HepG2 (cell line): Measurements from ENCODE around the gene PGAP3. TPM values are rescaled to one million over a fixed set of nuclear protein-coding genes. Genes with fewer than 3 reads are reported as not detected.

Experiments used
- ATAC-seq: fragments of 200-7000 bp; cut with Tn5 transposase; 3 replicates; pipeline ENCODE4 v1.9.1; 2020; ENCODE audit warnings: mild to moderate bottlenecking, moderate library complexity
- BruUV-seq: library from RNA; stranded (reverse); fragments of 400-500 nt; replicated peaks from 2 replicates; lab custom pipeline; 2021; lab: Mats Ljungman, UMichigan
- CTCF ChIA-PET: fragments of 300-600 bp; formaldehyde crosslinking; extraction: SDS; loops from one replicate; lab custom pipeline; 2021; ENCODE audit warnings: low total read pairs, inconsistent platforms, low intra/inter-chr PET ratio; lab: Yijun Ruan, JAX
- POLR2A ChIA-PET: fragments of 350-600 bp; sonication (Branson Sonifier 250); formaldehyde crosslinking; loops from one replicate; lab custom pipeline; 2020; ENCODE audit warnings: antibody characterized with exemption, inconsistent platforms; lab: Yijun Ruan, JAX
- DNase-seq: peaks from one replicate; pipeline ENCODE4 v3.0.0-alpha.2; 2015; ENCODE audit warnings: low spot score
- FAIRE-seq: peaks from 3 replicates; lab custom pipeline; 2011; peaks lifted over from hg19 to GRCh38; lab: Jason Lieb, UNC
- H2AFZ ChIP-seq: one replicate; pipeline ENCODE4 v1.6.1; 2011; ENCODE audit warnings: low read length, inconsistent platforms
- H3K27ac ChIP-seq: fragments of 300-600 bp; 3 replicates; pipeline ENCODE4 v1.8.0; 2011; ENCODE audit warnings: mixed run types, mild to moderate bottlenecking, mixed read lengths, low read length, inconsistent platforms; ENCODE audit not compliant: insufficient read depth; ENCODE audit errors: extremely low read length
- H3K27me3 ChIP-seq, 2 experiments: fragments of 200-600 bp in 1 of 2; 2 replicates in 1 of 2; 3 replicates in 1 of 2; pipeline versions ENCODE4 v1.6.0 to v1.8.0; 2011; ENCODE audit warnings: low read length in 2 of 2, mild to moderate bottlenecking in 2 of 2, moderate library complexity in 2 of 2, inconsistent platforms in 1 of 2; ENCODE audit not compliant: insufficient read depth in 2 of 2, control insufficient read depth in 1 of 2
- H3K36me3 ChIP-seq, 2 experiments: fragments of 200-600 bp in 1 of 2; replicated peaks in 1 of 2; 2 replicates in 1 of 2; 3 replicates in 1 of 2; pipeline versions ENCODE4 v1.5.1 to v1.8.0; 2011; ENCODE audit warnings: low read length in 2 of 2, inconsistent platforms in 1 of 2; ENCODE audit not compliant: insufficient read depth in 2 of 2, control insufficient read depth in 1 of 2
- H3K4me1 ChIP-seq: 2 replicates; pipeline ENCODE4 v1.5.1; 2012; ENCODE audit warnings: low read length, inconsistent platforms; ENCODE audit not compliant: insufficient read depth
- H3K4me2 ChIP-seq: 2 replicates; pipeline ENCODE4 v1.6.0; 2011; ENCODE audit warnings: low read depth, low read length, inconsistent platforms
- H3K4me3 ChIP-seq, 3 experiments: fragments of 200-600 bp in 1 of 3; sonication (generic), shearing (Covaris generic) in 1 of 3; replicated peaks in 1 of 3; 2 replicates each; pipeline ENCODE4 v1.5.1; 2011 to 2016; ENCODE audit warnings: low read length in 3 of 3, inconsistent platforms in 2 of 3, low read depth in 2 of 3, mild to moderate bottlenecking in 2 of 3, control low read depth in 1 of 3, mixed read lengths in 1 of 3; ENCODE audit not compliant: insufficient read depth in 1 of 3
- H3K79me2 ChIP-seq: one replicate; pipeline ENCODE4 v1.6.1; 2011; ENCODE audit warnings: low read length, inconsistent platforms; ENCODE audit not compliant: insufficient read depth
- H3K9ac ChIP-seq: 2 replicates; pipeline ENCODE4 v1.6.0; 2011; ENCODE audit warnings: mild to moderate bottlenecking, low read depth, low read length, inconsistent platforms; ENCODE audit not compliant: insufficient read depth
- H3K9me3 ChIP-seq: 2 replicates; pipeline ENCODE4 v1.5.1; 2012; ENCODE audit warnings: mild to moderate bottlenecking, low read length
- H4K20me1 ChIP-seq: 2 replicates; pipeline ENCODE4 v1.6.0; 2011; ENCODE audit warnings: inconsistent platforms, mild to moderate bottlenecking, low read length, moderate library complexity; ENCODE audit not compliant: insufficient read depth
- ARNT2 ChIP-seq: sonication (generic); formaldehyde crosslinking; IDR thresholded peaks from 2 replicates; pipeline ENCODE4 v1.8.0; 2022; ENCODE audit warnings: mild to moderate bottlenecking, low read depth, missing genetic modification reagents, moderate library complexity
- ATF2 ChIP-seq: sonication (generic); formaldehyde crosslinking; IDR thresholded peaks from 2 replicates; pipeline ENCODE4 v1.4.0; 2020; ENCODE audit warnings: missing genetic modification reagents
- FUBP1 ChIP-seq: sonication (generic); formaldehyde crosslinking; IDR thresholded peaks from 2 replicates; pipeline ENCODE4 v1.5.1; 2020; ENCODE audit warnings: missing genetic modification reagents, mild to moderate bottlenecking, borderline replicate concordance
- LBX2 ChIP-seq: sonication (generic); formaldehyde crosslinking; IDR thresholded peaks from 2 replicates; pipeline ENCODE4 v1.5.0; 2020; ENCODE audit warnings: missing genetic modification reagents, mild to moderate bottlenecking, borderline replicate concordance
- USF2 ChIP-seq, 2 experiments: sonication (generic) in 1 of 2; formaldehyde crosslinking in 1 of 2; IDR thresholded peaks; 2 replicates each; pipeline versions ENCODE4 v1.5.1 to v1.6.1; 2011 to 2020; ENCODE audit warnings: borderline replicate concordance in 1 of 2, low read depth in 1 of 2, low read length in 1 of 2, mild to moderate bottlenecking in 1 of 2, missing genetic modification reagents in 1 of 2, moderate library complexity in 1 of 2
- ZIK1 ChIP-seq: sonication (generic); formaldehyde crosslinking; IDR thresholded peaks from 2 replicates; pipeline ENCODE4 v1.5.0; 2020; ENCODE audit warnings: mild to moderate bottlenecking, low read depth, missing genetic modification reagents, borderline replicate concordance
- ZNF572 ChIP-seq: sonication (generic); formaldehyde crosslinking; IDR thresholded peaks from 2 replicates; pipeline ENCODE4 v1.5.1; 2020; ENCODE audit warnings: mild to moderate bottlenecking, missing genetic modification reagents
- ZNF704 ChIP-seq: sonication (generic); formaldehyde crosslinking; IDR thresholded peaks from 2 replicates; pipeline ENCODE4 v1.8.1; 2023; ENCODE audit warnings: mild to moderate bottlenecking, inconsistent platforms, moderate library complexity, missing genetic modification reagents, borderline replicate concordance
- ZNF776 ChIP-seq: sonication (generic); formaldehyde crosslinking; IDR thresholded peaks from 2 replicates; pipeline ENCODE4 v1.4.0; 2020; ENCODE audit warnings: mild to moderate bottlenecking, missing genetic modification reagents
- WGBS: methylation state at CpG from one replicate; pipeline ENCODE4 v1.1.6; 2017; ENCODE audit warnings: low lambda C conversion rate; 5-methylcytosine and 5-hydroxymethylcytosine counted together
- in situ Hi-C: cut with HindIII; loops from 2 replicates; pipeline ENCODE4 v1.10.0; 2017; ENCODE audit warnings: low pct_unique_long_range_greater_than_20kb; ENCODE audit not compliant: extremely low pct_ligation_motif_present
- intact Hi-C: fragments of 100-400 bp; cut with micrococcal nuclease; formaldehyde crosslinking; loops from one replicate; pipeline ENCODE4 v1.10.0; 2022; ENCODE audit not compliant: unreplicated experiment
- polyA plus RNA-seq, 8 experiments: library from polyadenylated mRNA; depleted of rRNA in 3 of 8; stranded (reverse) in 7 of 8; unstranded in 1 of 8; fragments of >200 nt; fragmentation: Illumina TruSeq in 4 of 8; extraction: Trizol in 4 of 8; gene quantifications; 2 replicates each; pipeline versions ENCODE4 v1.2.1 to v1.2.3, GENCODE V29; 2011 to 2016; ENCODE audit warnings: low read depth in 4 of 8, missing spikeins in 1 of 8, mixed read lengths in 1 of 8; ENCODE audit not compliant: insufficient read depth in 1 of 8
- total RNA-seq, 5 experiments: library from RNA; depleted of rRNA; stranded (reverse); fragments of >200 nt; fragmentation: Illumina TruSeq; extraction: Trizol; gene quantifications; 2 replicates each; pipeline ENCODE4 v1.2.3, GENCODE V29; 2016; ENCODE audit warnings: low read depth in 1 of 5

Gene PGAP3
- total and polyA plus RNA-seq, 2 of the 13 experiments (the other 11 are each of a cell fraction or from before 2014, with no cell fraction given) = 11.9 to 14.6 TPM

- TF ChIP-seq USF2 (IDR thresholded peaks at IDR 0.05; ENCODE audit: low read depth, low read length) = no peak
- TF ChIP-seq USF2 (CRISPR knock-in tag; IDR thresholded peaks at IDR 0.05; ENCODE audit: borderline replicate concordance) = peak; percentile 4; the same call in 1 of the 2 replicates
- TF ChIP-seq ATF2 (CRISPR knock-in tag) = no peak
These were observed 14.3 kb downstream of the PGAP3 start (continued) for GRCh38 chr17:39673335-39674081.

GRCh38 chr17:39672522-39673334, 15.1 kb downstream of the PGAP3 start:
- DNase-seq (no peak), FAIRE-seq (no peak), ATAC-seq (no peak; the same call in 2 of the 3 replicates)
- Histone ChIP-seq H2AFZ (no peak overlapping the region), H3K79me2 (no peaks in the 10 kb centered on the region), H3K4me1 (peaks cover 80% of the 10 kb centered on the region), H3K27me3 (peaks cover 6 to 29% of the 10 kb centered on the region in 2 experiments; a peak in 4 of 5 replicates), H3K36me3 (no peaks in the 10 kb centered on the region), H3K4me3 (peak overlapping the region in 1 of 3 experiments; percentile 69; a peak in 1 of 6 replicates), H4K20me1 (no peaks in the 10 kb centered on the region), H3K9me3 (no peaks in the 10 kb centered on the region), H3K4me2 (peak overlapping the region; percentile 95), H3K27ac (no peak overlapping the region), H3K9ac (no peak overlapping the region)
- no TSS peak for BruUV-seq
- ChIA-PET POLR2A (interaction anchor here (0.9 to 9.4 kb wide), 9 partner anchors 15 to 64 kb away, joined by 3 to 96 read pairs (median 9); partner anchors contain the start of genes ERBB2, GRB7, MIEN1 and PGAP3), CTCF (interaction anchor here (1.2 to 8.5 kb wide), 6 partner anchors 38 to 125 kb away, joined by 4 to 136 read pairs (median 9); partner anchors contain the start of gene MIEN1)
- intact Hi-C loops = loop anchor here (1.0 to 5.0 kb wide), 2 partner anchors 46 to 80 kb away; no protein-coding TSS in a partner anchor
- in situ Hi-C loops = loop anchor here (5.0 kb wide), 2 partner anchors 50 to 80 kb away; no protein-coding TSS in a partner anchor
- 88% methylated on average over 9 of the region's 15 CpGs for WGBS
- TF ChIP-seq FUBP1 (CRISPR knock-in tag) = 0 out of 2 replicates have a peak, but pooled peaks have one; percentile 44
- peak; percentile 24; the same call in 1 of the 2 replicates for TF ChIP-seq ZNF572 (CRISPR knock-in tag)
- TF ChIP-seq LBX2 (CRISPR knock-in tag) = no peak
- no peak for TF ChIP-seq ZNF704
- TF ChIP-seq ARNT2 = 0 out of 2 replicates have a peak, but pooled peaks have one; percentile 7
- TF ChIP-seq ZNF776 (CRISPR knock-in tag) = 0 out of 2 replicates have a peak, but pooled peaks have one; percentile 12
- TF ChIP-seq ZIK1 = 0 out of 2 replicates have a peak, but pooled peaks have one; percentile 44
